HL-60 (cell line): ENCODE data around the gene LMAN1L.

Source experiments
- DNase-seq, 2 experiments: peaks; one replicate each; pipeline ENCODE4 v3.0.0-alpha.2; 2010 to 2020; ENCODE audit warnings: low read depth in 1 of 2, low spot score in 1 of 2
- H3K27ac ChIP-seq: fragments of 250-450 bp; sonication (Bioruptor Pico); replicated peaks from 2 replicates; pipeline ENCODE4 v1.5.1; 2020; ENCODE audit warnings: mild to moderate bottlenecking, moderate library complexity
- H3K27me3 ChIP-seq: fragments of 250-450 bp; sonication (Bioruptor Pico); 2 replicates; pipeline ENCODE4 v1.5.1; 2021; ENCODE audit warnings: mild to moderate bottlenecking, moderate library complexity; ENCODE audit not compliant: insufficient read depth, poor library complexity, severe bottlenecking
- H3K4me3 ChIP-seq: replicated peaks from 2 replicates; pipeline ENCODE4 v1.5.1; 2011; ENCODE audit warnings: mild to moderate bottlenecking, control low read depth, low read length; ENCODE audit not compliant: insufficient read depth
- CTCF ChIP-seq: IDR thresholded peaks from one replicate; pipeline ENCODE4 v1.5.1; 2011; ENCODE audit warnings: low read length, control low read depth, inconsistent platforms; ENCODE audit not compliant: insufficient read depth
- GABPA ChIP-seq: IDR thresholded peaks from 2 replicates; pipeline ENCODE4 v1.6.1; 2012; ENCODE audit warnings: low read depth
- POLR2AphosphoS5 ChIP-seq: IDR thresholded peaks from 2 replicates; pipeline ENCODE4 v1.6.1; 2012; ENCODE audit warnings: low read depth
- REST ChIP-seq: IDR thresholded peaks from 2 replicates; pipeline ENCODE4 v1.6.1; 2012; ENCODE audit warnings: low read depth; ENCODE audit not compliant: insufficient replicate concordance
- SPI1 ChIP-seq: IDR thresholded peaks from 2 replicates; pipeline ENCODE4 v1.6.1; 2012; ENCODE audit warnings: low read depth, mild to moderate bottlenecking, borderline replicate concordance

Gene LMAN1L

GRCh38 chr15:74842581-74843444 is 30.2 kb downstream of the LMAN1L start, which contains the start of gene ULK3:
Gene ULK3, minus strand, starts transcription at chr15:74843156. Its CDS starts 51 bp downstream, at chr15:74843105.
- Histone ChIP-seq H3K27me3 (no peaks in the 10 kb centered on the region), H3K27ac (peak within 1 kb of the TSS; percentile 80), H3K4me3 (peak within 1 kb of the TSS; percentile 91)
- TF ChIP-seq GABPA (no peak), POLR2AphosphoS5 (peak; percentile 76), REST (no peak), SPI1 (no peak), CTCF (peak; percentile 12)
- DNase-seq = peak; percentile 86 to 90

- no peaks in the 10 kb centered on the region for H3K27me3 ChIP-seq
- H3K4me3 ChIP-seq = peak overlapping the region; percentile 39
- TF ChIP-seq POLR2AphosphoS5 = no peak
- TF ChIP-seq GABPA = no peak
- no peak for TF ChIP-seq CTCF
- no peak for TF ChIP-seq SPI1
- no peak for TF ChIP-seq REST
- H3K27ac ChIP-seq = peak overlapping the region; percentile 80
- DNase-seq = no peak
These were observed 30.8 kb downstream of the LMAN1L start for GRCh38 chr15:74843445-74843828.

GRCh38 chr15:74843891-74844299 is 31.3 kb downstream of the LMAN1L start:
- Histone ChIP-seq H3K27ac (peak overlapping the region; percentile 80), H3K4me3 (no peak overlapping the region), H3K27me3 (no peaks in the 10 kb centered on the region)
- TF ChIP-seq REST (no peak), SPI1 (no peak), GABPA (no peak), CTCF (no peak), POLR2AphosphoS5 (no peak)
- no peak for DNase-seq
